A673 (cell line): ENCODE data around the gene POP4.

Experiments used
- CTCF ChIP-seq: fragments of 300-800, 200-600 bp; sonication (generic); conservative IDR thresholded peaks from 2 replicates; pipeline ENCODE4 v1.5.1; 2017; ENCODE audit warnings: low read depth, mild to moderate bottlenecking, antibody characterized with exemption, low read length, moderate library complexity, mixed read lengths
- EZH2 ChIP-seq: fragments of 200-600 bp; sonication (generic); IDR thresholded peaks from 2 replicates; pipeline ENCODE4 v1.6.1; 2017; ENCODE audit warnings: borderline replicate concordance, low read depth, mild to moderate bottlenecking, mixed read lengths, antibody characterized with exemption, low read length; ENCODE audit not compliant: poor library complexity, severe bottlenecking

DNA sequence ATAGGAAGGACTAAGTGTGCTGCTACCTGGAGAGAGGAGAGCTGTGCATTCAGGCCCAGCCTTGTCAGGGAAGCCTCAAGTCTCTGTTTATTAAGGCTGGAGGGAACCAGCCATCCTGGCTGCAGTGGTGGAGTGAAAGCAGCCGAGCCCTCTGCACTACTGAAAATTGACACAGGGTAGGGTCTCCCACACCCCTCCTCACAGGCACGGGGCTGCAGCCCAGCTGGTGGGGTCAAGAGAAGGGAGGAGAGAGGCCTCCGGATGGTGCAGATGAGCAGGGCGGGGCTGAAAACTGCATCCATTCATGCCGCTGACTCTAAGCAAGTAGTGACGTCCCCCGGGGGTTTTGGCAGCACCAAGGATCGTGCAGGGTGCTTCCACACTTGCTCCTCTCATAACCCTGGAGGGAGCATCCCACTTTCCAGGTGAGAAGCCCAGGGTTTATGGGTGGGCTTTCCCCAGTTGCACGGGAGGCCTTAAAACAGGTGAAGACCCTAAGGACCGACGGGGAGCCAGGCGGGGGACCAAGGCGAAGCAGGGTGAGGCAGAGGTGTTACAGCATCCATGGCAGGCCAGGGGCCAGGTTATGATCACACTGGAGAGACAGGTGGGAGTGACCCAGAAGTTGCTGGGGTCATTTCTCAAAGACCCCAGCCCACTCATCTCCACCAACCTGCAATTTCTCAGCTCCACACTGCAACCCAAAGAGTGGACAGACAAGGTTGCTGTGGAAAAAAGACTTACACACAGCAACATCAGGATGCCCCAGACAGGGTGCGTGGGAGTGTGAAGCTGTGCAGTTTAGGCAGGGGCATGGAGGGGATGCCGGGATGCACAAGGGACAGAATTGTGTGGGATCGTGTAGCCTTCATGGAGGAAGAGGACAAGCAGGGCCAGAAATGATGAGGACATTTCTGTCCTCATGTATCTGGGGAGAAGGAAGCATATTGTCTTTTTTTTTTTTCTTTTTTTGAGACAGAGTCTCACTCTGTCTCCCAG is 43.5 kb upstream of the POP4 start:
- TF ChIP-seq CTCF (no peak), EZH2 (no peak)
